ENCODE results near the gene PLS3.
"Not testable (repeated sequence)": the region's sequence is repeated elsewhere in the genome, so short reads cannot be mapped to it uniquely, and the experiment has no call there.

GRCh38 chrX:115541045-115541444 is 19.9 kb upstream of the PLS3 start:
- TF ChIP-seq CTCF (IDR thresholded peaks at IDR 0.05); MAX (CRISPR knock-in tag; IDR thresholded peaks at IDR 0.05); GRHL2 (CRISPR knock-in tag; IDR thresholded peaks at IDR 0.05; ENCODE audit: insufficient replicate concordance, severe bottlenecking): not testable (repeated sequence)

Data from WTC11 (cell line).